A549 treated with AZD2906 at 1 μM for 4 hours (cell line): ENCODE results near the gene ATG7. TPM values are rescaled to one million over a fixed set of nuclear protein-coding genes. Genes with fewer than 3 reads are reported as not detected.

ENCODE experiments used
- total RNA-seq: library from RNA; stranded (reverse); fragments of 200-300 nt; extraction: Qiagen RNA extraction; gene quantifications from 5 replicates; pipeline ENCODE4 v1.2.3, GENCODE V29; 2022

ATG7 gene
- 13.7 to 18.3 TPM (median 13.8 TPM) in 5 replicates for total RNA-seq

GRCh38 chr3:11271986-11272904 lies at the start of gene ATG7:
ATG7 (plus strand) TSS chr3:11272397; CDS start chr3:11298696, 26,299 bp downstream.

Other genes starting within 250 kb of the ATG7 start
- 5.6 to 6.9 TPM (median 6.2 TPM) in 5 replicates for gene HRH1, start 117.9 kb upstream of the ATG7 start, total RNA-seq